ENCODE results near the gene SCAMP4.

DNA sequence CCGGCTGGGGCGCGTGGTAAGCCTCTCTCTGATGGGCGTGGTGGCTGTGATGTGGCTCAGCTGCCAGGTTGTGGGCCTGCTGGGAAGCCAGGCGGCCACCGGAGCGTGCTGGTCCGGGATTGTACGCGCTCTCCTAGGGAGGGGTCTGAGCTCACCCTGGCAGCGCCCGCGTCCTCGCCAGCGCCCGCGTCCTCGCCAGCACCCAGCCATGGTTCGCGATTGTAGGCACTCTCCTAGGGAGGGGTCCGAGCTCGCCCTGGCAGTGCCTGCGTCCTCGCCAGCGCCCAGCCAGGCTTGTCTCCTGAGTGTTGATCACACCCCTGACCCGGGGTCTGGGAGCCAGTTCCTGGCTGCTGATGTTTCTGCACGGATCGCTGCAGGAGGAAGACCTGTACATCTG is 13.8 kb downstream of the SCAMP4 start:
- TF ChIP-seq ZBTB21 (tag by site-specific recombination; IDR thresholded peaks at IDR 0.05), result no peak
- TF ChIP-seq, protein P1, sequence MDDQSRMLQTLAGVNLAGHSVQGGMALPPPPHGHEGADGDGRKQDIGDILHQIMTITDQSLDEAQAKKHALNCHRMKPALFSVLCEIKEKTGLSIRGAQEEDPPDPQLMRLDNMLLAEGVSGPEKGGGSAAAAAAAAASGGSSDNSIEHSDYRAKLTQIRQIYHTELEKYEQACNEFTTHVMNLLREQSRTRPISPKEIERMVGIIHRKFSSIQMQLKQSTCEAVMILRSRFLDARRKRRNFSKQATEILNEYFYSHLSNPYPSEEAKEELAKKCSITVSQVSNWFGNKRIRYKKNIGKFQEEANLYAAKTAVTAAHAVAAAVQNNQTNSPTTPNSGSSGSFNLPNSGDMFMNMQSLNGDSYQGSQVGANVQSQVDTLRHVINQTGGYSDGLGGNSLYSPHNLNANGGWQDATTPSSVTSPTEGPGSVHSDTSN (CRISPR knock-in tag; IDR thresholded peaks at IDR 0.05), result no peak
- TF ChIP-seq, protein P2, sequence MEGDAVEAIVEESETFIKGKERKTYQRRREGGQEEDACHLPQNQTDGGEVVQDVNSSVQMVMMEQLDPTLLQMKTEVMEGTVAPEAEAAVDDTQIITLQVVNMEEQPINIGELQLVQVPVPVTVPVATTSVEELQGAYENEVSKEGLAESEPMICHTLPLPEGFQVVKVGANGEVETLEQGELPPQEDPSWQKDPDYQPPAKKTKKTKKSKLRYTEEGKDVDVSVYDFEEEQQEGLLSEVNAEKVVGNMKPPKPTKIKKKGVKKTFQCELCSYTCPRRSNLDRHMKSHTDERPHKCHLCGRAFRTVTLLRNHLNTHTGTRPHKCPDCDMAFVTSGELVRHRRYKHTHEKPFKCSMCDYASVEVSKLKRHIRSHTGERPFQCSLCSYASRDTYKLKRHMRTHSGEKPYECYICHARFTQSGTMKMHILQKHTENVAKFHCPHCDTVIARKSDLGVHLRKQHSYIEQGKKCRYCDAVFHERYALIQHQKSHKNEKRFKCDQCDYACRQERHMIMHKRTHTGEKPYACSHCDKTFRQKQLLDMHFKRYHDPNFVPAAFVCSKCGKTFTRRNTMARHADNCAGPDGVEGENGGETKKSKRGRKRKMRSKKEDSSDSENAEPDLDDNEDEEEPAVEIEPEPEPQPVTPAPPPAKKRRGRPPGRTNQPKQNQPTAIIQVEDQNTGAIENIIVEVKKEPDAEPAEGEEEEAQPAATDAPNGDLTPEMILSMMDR (tag by site-specific recombination; IDR thresholded peaks at IDR 0.05), result no peak
- no peak for TF ChIP-seq ZNF274 (IDR thresholded peaks at IDR 0.05; ENCODE audit: low read length)
- TF ChIP-seq ZNF274 (tag by site-specific recombination; IDR thresholded peaks at IDR 0.05; ENCODE audit: borderline replicate concordance), result no peak
- TF ChIP-seq, protein P3, sequence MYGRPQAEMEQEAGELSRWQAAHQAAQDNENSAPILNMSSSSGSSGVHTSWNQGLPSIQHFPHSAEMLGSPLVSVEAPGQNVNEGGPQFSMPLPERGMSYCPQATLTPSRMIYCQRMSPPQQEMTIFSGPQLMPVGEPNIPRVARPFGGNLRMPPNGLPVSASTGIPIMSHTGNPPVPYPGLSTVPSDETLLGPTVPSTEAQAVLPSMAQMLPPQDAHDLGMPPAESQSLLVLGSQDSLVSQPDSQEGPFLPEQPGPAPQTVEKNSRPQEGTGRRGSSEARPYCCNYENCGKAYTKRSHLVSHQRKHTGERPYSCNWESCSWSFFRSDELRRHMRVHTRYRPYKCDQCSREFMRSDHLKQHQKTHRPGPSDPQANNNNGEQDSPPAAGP (tag by site-specific recombination; IDR thresholded peaks at IDR 0.05), result no peak
- TF ChIP-seq ZNF510 (tag by site-specific recombination; IDR thresholded peaks at IDR 0.05; ENCODE audit: insufficient replicate concordance), result no peak
- no peak for TF ChIP-seq SP2 (tag by site-specific recombination; IDR thresholded peaks at IDR 0.05)
- TF ChIP-seq, protein P4, sequence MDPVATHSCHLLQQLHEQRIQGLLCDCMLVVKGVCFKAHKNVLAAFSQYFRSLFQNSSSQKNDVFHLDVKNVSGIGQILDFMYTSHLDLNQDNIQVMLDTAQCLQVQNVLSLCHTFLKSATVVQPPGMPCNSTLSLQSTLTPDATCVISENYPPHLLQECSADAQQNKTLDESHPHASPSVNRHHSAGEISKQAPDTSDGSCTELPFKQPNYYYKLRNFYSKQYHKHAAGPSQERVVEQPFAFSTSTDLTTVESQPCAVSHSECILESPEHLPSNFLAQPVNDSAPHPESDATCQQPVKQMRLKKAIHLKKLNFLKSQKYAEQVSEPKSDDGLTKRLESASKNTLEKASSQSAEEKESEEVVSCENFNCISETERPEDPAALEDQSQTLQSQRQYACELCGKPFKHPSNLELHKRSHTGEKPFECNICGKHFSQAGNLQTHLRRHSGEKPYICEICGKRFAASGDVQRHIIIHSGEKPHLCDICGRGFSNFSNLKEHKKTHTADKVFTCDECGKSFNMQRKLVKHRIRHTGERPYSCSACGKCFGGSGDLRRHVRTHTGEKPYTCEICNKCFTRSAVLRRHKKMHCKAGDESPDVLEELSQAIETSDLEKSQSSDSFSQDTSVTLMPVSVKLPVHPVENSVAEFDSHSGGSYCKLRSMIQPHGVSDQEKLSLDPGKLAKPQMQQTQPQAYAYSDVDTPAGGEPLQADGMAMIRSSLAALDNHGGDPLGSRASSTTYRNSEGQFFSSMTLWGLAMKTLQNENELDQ (tag by site-specific recombination; IDR thresholded peaks at IDR 0.05; ENCODE audit: low read depth), result no peak
- TF ChIP-seq, protein P5, sequence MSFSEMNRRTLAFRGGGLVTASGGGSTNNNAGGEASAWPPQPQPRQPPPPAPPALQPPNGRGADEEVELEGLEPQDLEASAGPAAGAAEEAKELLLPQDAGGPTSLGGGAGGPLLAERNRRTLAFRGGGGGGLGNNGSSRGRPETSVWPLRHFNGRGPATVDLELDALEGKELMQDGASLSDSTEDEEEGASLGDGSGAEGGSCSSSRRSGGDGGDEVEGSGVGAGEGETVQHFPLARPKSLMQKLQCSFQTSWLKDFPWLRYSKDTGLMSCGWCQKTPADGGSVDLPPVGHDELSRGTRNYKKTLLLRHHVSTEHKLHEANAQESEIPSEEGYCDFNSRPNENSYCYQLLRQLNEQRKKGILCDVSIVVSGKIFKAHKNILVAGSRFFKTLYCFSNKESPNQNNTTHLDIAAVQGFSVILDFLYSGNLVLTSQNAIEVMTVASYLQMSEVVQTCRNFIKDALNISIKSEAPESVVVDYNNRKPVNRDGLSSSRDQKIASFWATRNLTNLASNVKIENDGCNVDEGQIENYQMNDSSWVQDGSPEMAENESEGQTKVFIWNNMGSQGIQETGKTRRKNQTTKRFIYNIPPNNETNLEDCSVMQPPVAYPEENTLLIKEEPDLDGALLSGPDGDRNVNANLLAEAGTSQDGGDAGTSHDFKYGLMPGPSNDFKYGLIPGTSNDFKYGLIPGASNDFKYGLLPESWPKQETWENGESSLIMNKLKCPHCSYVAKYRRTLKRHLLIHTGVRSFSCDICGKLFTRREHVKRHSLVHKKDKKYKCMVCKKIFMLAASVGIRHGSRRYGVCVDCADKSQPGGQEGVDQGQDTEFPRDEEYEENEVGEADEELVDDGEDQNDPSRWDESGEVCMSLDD (tag by site-specific recombination; IDR thresholded peaks at IDR 0.05), result no peak
- TF ChIP-seq ZNF830 (tag by site-specific recombination; IDR thresholded peaks at IDR 0.05; ENCODE audit: low read depth), result no peak
- TF ChIP-seq, protein P6, sequence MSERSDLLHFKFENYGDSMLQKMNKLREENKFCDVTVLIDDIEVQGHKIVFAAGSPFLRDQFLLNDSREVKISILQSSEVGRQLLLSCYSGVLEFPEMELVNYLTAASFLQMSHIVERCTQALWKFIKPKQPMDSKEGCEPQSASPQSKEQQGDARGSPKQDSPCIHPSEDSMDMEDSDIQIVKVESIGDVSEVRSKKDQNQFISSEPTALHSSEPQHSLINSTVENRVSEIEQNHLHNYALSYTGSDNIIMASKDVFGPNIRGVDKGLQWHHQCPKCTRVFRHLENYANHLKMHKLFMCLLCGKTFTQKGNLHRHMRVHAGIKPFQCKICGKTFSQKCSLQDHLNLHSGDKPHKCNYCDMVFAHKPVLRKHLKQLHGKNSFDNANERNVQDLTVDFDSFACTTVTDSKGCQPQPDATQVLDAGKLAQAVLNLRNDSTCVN (tag by site-specific recombination; optimal IDR thresholded peaks at IDR 0.05), result no peak
- TF ChIP-seq ZNF10 (tag by site-specific recombination; IDR thresholded peaks at IDR 0.05), result no peak
- TF ChIP-seq ZFP3 (tag by site-specific recombination; IDR thresholded peaks at IDR 0.05; ENCODE audit: low read depth), result no peak

All from HEK293 (cell line).